ENCODE data around the gene CD300H.
A peak's percentile ranks its signal among the peaks of the same experiment; 100 is the strongest.
"Not testable (repeated sequence)": the region's sequence is repeated elsewhere in the genome, so short reads cannot be mapped to it uniquely, and the experiment has no call there.

CD300H gene

GRCh38 chr17:74521701-74522201 is 45.6 kb downstream of the CD300H start:
- Mint-ChIP-seq H3K27ac (no peak overlapping the region), H3K36me3 (peaks cover 3% of the 10 kb centered on the region)
- ATAC-seq (ENCODE audit: low read depth): no peak

GRCh38 chr17:74520790-74521480 is 46.4 kb downstream of the CD300H start:
- peaks cover 8% of the 10 kb centered on the region for H3K9me3 Mint-ChIP-seq
- DNase-seq (ENCODE audit: low spot score in 2 of 2) (no peak), ATAC-seq (ENCODE audit: low read depth) (no peak)
- H3K36me3 Mint-ChIP-seq: peaks cover 3% of the 10 kb centered on the region
- no peak overlapping the region for H3K4me3 Mint-ChIP-seq
- peak overlapping the region; percentile 36 for H3K27ac Mint-ChIP-seq
- peaks cover 4% of the 10 kb centered on the region for H3K4me1 Mint-ChIP-seq
- H3K27me3 Mint-ChIP-seq: peaks cover 7% of the 10 kb centered on the region

More at GRCh38 chr17:74521701-74522201, 45.6 kb downstream of the CD300H start:
- Mint-ChIP-seq H3K27me3 (peaks cover 7% of the 10 kb centered on the region), H3K9me3 (peaks cover 8% of the 10 kb centered on the region), H3K4me3 (no peak overlapping the region), H3K4me1 (peaks cover 4% of the 10 kb centered on the region)
- peak in 1 of 2 donors; percentile 11 for DNase-seq (ENCODE audit: low spot score in 2 of 2)

GRCh38 chr17:74520016-74520434 is 47.3 kb downstream of the CD300H start:
- no peak overlapping the region for H3K4me3 Mint-ChIP-seq
- peaks cover 7% of the 10 kb centered on the region for H3K27me3 Mint-ChIP-seq
- ATAC-seq (ENCODE audit: low read depth) (peak; percentile 92), DNase-seq (ENCODE audit: low spot score in 2 of 2) (peak in 1 of 2 donors; percentile 36)
- H3K4me1 Mint-ChIP-seq: peaks cover 4% of the 10 kb centered on the region
- H3K36me3 Mint-ChIP-seq: peaks cover 3% of the 10 kb centered on the region
- H3K27ac Mint-ChIP-seq: no peak overlapping the region
- H3K9me3 Mint-ChIP-seq: peaks cover 8% of the 10 kb centered on the region

- peaks cover 11% of the 10 kb centered on the region for H3K36me3 Mint-ChIP-seq
- H3K27ac Mint-ChIP-seq; H3K27me3 Mint-ChIP-seq; DNase-seq (ENCODE audit: low spot score in 2 of 2); ATAC-seq (ENCODE audit: low read depth); H3K4me3 Mint-ChIP-seq: not testable (repeated sequence)
- peaks cover 19% of the 10 kb centered on the region for H3K9me3 Mint-ChIP-seq
- peaks cover 14% of the 10 kb centered on the region for H3K4me1 Mint-ChIP-seq
Observed at GRCh38 chr17:74518413-74518981, 48.8 kb downstream of the CD300H start.

- Mint-ChIP-seq H3K36me3 (peaks cover 11% of the 10 kb centered on the region), H3K4me1 (peaks cover 23% of the 10 kb centered on the region), H3K4me3 (no peak overlapping the region), H3K9me3 (peaks cover 19% of the 10 kb centered on the region), H3K27me3 (peaks cover 7% of the 10 kb centered on the region), H3K27ac (peak overlapping the region; percentile 33)
- DNase-seq (ENCODE audit: low spot score in 2 of 2): no peak
- no peak for ATAC-seq (ENCODE audit: low read depth)
Observed at GRCh38 chr17:74516561-74517328, 50.6 kb downstream of the CD300H start.

- Mint-ChIP-seq H3K9me3 (peaks cover 19% of the 10 kb centered on the region), H3K27ac (peak overlapping the region; percentile 33), H3K36me3 (peaks cover 11% of the 10 kb centered on the region), H3K27me3 (peaks cover 10% of the 10 kb centered on the region), H3K4me3 (no peak overlapping the region), H3K4me1 (peaks cover 22% of the 10 kb centered on the region)
- ATAC-seq (ENCODE audit: low read depth) (no peak), DNase-seq (ENCODE audit: low spot score in 2 of 2) (no peak)
Observed at GRCh38 chr17:74515941-74516340, 51.4 kb downstream of the CD300H start.

GRCh38 chr17:74514632-74515334 is 52.5 kb downstream of the CD300H start:
- peak overlapping the region; percentile 100 for H3K27ac Mint-ChIP-seq
- H3K27me3 Mint-ChIP-seq: peaks cover 8% of the 10 kb centered on the region
- H3K9me3 Mint-ChIP-seq: peaks cover 19% of the 10 kb centered on the region
- ATAC-seq (ENCODE audit: low read depth): peak; percentile 53
- DNase-seq (ENCODE audit: low spot score in 2 of 2): no peak
- peak overlapping the region; percentile 4 for H3K4me3 Mint-ChIP-seq
- H3K4me1 Mint-ChIP-seq: peaks cover 20% of the 10 kb centered on the region
- peaks cover 11% of the 10 kb centered on the region for H3K36me3 Mint-ChIP-seq

GRCh38 chr17:74513987-74514631 is 53.2 kb downstream of the CD300H start:
- peak overlapping the region; percentile 100 for H3K27ac Mint-ChIP-seq
- H3K27me3 Mint-ChIP-seq: peaks cover 8% of the 10 kb centered on the region
- H3K4me1 Mint-ChIP-seq: peaks cover 20% of the 10 kb centered on the region
- DNase-seq (ENCODE audit: low spot score in 2 of 2) (peak; percentile 62 to 66), ATAC-seq (ENCODE audit: low read depth) (peak; percentile 50)
- H3K9me3 Mint-ChIP-seq: peaks cover 16% of the 10 kb centered on the region
- H3K4me3 Mint-ChIP-seq: no peak overlapping the region
- H3K36me3 Mint-ChIP-seq: peaks cover 11% of the 10 kb centered on the region

- DNase-seq (ENCODE audit: low spot score in 2 of 2): no peak
- Mint-ChIP-seq H3K4me1 (peaks cover 20% of the 10 kb centered on the region), H3K27ac (peak overlapping the region; percentile 60), H3K27me3 (peaks cover 10% of the 10 kb centered on the region), H3K9me3 (peaks cover 10% of the 10 kb centered on the region), H3K36me3 (peaks cover 8% of the 10 kb centered on the region), H3K4me3 (no peak overlapping the region)
- ATAC-seq (ENCODE audit: low read depth): peak; percentile 18
Observed at GRCh38 chr17:74512624-74513091, 54.7 kb downstream of the CD300H start.

GRCh38 chr17:74512036-74512435 is 55.3 kb downstream of the CD300H start:
- H3K9me3 Mint-ChIP-seq: peaks cover 10% of the 10 kb centered on the region
- DNase-seq (ENCODE audit: low spot score in 2 of 2) (no peak), ATAC-seq (ENCODE audit: low read depth) (no peak)
- no peak overlapping the region for H3K27ac Mint-ChIP-seq
- peaks cover 10% of the 10 kb centered on the region for H3K27me3 Mint-ChIP-seq
- peaks cover 20% of the 10 kb centered on the region for H3K4me1 Mint-ChIP-seq
- peaks cover 8% of the 10 kb centered on the region for H3K36me3 Mint-ChIP-seq
- no peak overlapping the region for H3K4me3 Mint-ChIP-seq

Measured in memory B cell (primary cell).